HG02678 (cell line): ENCODE results near the gene CEP72.
"Not testable (repeated sequence)": the region's sequence is repeated elsewhere in the genome, so short reads cannot be mapped to it uniquely, and the experiment has no call there.

ENCODE experiments used
- ATAC-seq: cut with Tn5 transposase; IDR thresholded peaks from one replicate; pipeline ENCODE4 v1.9.1; 2021; ENCODE audit warnings: mild to moderate bottlenecking, moderate library complexity; ENCODE audit not compliant: unreplicated experiment

CEP72 gene

GRCh38 chr5:696753-697702, 84.9 kb downstream of the CEP72 start:
- not testable (repeated sequence) for ATAC-seq
